Fibroblast of villous mesenchyme (primary cell): Measurements from ENCODE around the gene GEMIN7. TPM values are rescaled to one million over a fixed set of nuclear protein-coding genes. Genes with fewer than 3 reads are reported as not detected.

Experiments
- DNase-seq: peaks from one replicate; pipeline ENCODE4 v3.0.0-alpha.2; 2010; ENCODE audit warnings: low read depth
- H3K4me3 ChIP-seq: 2 replicates; pipeline ENCODE4 v1.5.1; 2011; ENCODE audit warnings: low read depth, mild to moderate bottlenecking, low read length
- total RNA-seq: library from RNA; depleted of rRNA; stranded (reverse); fragments of >200 nt; gene quantifications from 2 replicates; pipeline ENCODE4 v1.2.3, GENCODE V29; 2012
- TF ChIP-seq, protein P1 (sequence below): IDR thresholded peaks from 2 replicates; pipeline ENCODE4 v1.5.1; 2012; ENCODE audit warnings: low read depth, mild to moderate bottlenecking, low read length; ENCODE audit not compliant: insufficient read depth

GEMIN7 gene
- total RNA-seq, 1 donor: 16.0 TPM

DNA sequence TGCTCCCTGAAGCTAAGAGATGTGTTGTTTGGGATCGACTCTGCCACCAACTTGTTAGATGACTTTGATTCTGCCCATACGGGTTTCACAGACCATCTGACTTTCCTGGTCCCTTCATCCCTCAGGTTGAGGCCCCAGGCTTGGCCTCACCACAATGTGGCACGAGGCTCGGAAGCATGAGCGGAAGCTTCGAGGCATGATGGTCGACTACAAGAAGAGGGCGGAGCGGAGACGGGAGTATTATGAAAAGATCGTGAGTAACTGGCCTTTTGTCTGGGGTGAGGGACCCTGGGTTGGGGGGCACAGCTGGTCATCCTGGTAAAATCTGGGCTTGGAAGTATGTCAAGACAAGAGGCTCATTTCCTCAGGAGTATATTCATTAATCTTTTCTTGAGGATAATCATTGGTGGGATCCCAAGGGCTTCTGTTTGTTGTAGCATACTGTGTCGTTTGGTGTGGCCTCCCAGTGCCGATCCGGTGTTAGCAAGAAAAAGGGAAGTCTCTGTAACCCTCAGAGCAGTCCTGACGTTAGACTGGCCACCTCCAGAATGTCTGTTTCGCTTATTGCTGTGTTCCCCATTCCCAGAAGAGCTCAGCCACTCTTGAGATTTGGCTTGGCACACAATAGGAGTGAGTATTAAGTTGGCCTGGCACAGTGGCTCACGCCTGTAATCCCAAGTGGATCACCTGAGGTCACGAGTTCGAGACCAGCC lies 38.8 kb upstream of the GEMIN7 start:
- H3K4me3 ChIP-seq: peak overlapping the region; percentile 96
- DNase-seq: no peak
- TF ChIP-seq, protein P1, sequence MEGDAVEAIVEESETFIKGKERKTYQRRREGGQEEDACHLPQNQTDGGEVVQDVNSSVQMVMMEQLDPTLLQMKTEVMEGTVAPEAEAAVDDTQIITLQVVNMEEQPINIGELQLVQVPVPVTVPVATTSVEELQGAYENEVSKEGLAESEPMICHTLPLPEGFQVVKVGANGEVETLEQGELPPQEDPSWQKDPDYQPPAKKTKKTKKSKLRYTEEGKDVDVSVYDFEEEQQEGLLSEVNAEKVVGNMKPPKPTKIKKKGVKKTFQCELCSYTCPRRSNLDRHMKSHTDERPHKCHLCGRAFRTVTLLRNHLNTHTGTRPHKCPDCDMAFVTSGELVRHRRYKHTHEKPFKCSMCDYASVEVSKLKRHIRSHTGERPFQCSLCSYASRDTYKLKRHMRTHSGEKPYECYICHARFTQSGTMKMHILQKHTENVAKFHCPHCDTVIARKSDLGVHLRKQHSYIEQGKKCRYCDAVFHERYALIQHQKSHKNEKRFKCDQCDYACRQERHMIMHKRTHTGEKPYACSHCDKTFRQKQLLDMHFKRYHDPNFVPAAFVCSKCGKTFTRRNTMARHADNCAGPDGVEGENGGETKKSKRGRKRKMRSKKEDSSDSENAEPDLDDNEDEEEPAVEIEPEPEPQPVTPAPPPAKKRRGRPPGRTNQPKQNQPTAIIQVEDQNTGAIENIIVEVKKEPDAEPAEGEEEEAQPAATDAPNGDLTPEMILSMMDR: no peak

DNA sequence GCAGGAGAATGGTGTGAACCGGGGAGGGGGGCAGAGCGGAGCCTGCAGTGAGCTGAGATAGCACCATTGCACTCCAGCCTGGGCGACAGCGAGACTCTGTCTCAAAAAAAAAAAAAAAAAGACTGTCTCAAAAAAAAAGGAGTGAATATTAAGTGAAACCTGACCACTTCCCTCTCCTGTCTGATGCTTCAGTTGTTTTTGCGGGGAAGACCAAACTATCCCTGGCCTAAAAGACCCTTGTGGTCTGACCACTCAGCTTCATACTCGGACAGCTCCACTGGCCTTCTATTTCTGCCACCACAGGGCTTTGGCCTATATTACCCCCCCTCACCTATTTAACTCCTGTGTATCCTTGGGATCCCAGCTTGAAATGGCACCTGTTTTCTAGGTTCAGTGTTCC lies 37.9 kb upstream of the GEMIN7 start:
- DNase-seq: no peak
- TF ChIP-seq, protein P1: no peak
- no peak overlapping the region for H3K4me3 ChIP-seq

DNA sequence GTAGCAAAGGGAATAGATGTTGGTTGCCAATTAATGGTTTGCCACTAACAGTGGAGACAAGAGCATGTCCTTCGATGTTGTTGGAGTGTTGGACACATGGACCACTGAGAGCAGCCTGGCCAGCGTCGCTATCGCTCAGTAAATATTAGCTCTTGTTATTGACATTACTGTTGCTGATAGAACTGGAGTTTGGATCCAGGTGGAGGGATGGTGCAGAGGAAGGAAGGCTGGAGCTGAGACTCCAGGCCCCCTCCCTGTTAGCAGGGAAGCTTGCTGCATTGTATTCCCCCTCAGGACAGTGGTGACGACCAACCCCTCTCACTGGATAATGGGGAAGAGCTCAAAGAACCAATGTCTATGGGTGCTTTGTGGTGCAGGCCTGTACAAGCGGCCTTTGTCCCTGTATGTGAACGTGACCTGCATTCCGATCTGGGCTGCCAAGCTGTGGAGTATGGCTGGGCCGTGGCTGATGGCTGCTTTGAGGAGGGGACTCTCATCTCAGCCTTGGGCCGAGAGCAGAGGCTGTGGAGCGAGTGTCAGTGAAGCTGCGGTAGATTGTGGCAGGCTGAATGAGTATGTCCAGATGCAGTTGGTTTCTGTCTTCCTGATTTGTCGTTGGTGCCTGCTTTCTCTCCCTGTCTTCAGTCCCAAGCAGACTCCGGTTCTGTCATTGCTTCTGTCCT lies 33.2 kb upstream of the GEMIN7 start:
- TF ChIP-seq, protein P1: no peak
- no peak for DNase-seq
- no peak overlapping the region for H3K4me3 ChIP-seq

DNA sequence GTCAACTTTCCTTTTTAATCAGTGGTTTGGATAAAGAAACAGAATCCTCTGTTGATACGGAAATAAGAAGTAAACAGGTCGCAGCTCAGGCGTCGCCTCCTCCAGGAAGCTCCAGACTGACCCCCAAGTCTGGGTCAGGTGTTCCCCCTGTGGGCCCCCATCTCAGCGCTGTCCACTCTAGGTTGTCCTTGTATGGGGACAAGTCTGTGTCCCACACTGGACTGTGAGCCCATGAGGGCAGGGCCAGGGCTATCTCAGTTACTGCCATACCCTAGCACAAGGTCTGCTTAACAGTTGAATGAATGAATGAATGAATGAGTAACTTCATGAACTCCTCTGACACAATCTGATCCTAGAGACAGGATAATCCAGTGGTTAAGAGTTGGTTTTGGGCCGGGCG lies 32.7 kb upstream of the GEMIN7 start:
- TF ChIP-seq, protein P1: no peak
- no peak overlapping the region for H3K4me3 ChIP-seq
- DNase-seq: no peak

DNA sequence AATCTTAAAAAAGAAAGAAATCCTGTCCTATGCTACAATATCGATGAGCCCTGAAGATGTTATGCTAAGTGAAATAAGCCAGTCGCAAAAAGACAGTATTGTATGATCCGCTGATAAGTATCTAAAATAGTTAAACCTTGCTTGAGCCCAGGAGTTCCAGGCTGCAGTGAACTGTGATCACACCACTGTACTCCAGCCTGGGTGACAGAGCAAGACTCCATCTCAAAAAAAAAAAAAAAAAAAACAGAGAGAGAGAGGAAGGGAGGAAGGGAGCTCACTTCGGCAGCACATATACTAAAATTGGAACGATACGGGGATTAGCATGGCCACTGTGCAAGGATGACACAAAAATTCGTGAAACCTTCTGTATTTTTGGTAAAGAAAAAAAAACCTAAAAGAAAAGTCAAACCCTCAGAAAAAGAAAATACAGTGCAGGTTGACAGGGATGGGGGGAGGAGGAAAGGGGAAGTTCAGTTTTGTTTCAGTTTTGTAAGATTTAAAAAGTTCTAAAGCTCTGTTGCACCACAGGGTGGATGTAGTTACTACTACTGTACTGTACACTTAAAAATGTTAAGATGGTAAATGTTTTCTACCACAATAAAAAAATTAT lies 31.8 kb upstream of the GEMIN7 start:
- DNase-seq: no peak
- TF ChIP-seq, protein P1: no peak

DNA sequence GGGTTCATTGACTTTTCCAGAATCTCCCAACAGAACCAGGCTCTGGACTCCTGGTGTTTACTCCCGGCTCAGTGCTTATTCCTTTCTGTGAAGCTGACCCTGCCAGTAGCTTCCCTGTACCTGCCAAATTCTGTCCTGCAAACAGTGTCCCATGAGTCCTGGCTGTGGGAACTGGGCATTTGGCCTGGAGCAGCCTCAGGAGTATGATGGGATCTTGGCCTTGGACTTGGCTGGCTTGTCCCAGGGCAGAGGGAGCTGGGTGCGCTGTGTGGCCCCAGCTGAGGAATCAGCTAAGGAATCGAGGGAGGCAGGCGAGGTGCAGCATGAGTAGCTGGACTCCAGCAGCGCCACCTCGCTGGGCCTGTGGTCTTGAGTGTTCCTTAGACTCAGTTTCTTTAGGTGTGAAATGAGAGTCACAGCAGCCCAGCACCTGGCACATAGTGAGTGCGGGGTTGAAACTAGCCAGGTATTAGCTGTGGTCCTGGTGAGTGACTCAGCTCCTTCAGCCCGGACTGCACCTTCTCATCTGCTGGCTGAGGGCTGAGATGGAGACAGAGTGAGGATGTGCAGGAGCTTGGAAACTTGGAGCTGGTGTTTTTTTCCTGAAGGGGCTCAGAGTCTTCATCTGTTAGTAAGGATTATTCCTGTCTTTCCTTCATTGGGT lies 29.9 kb upstream of the GEMIN7 start:
- H3K4me3 ChIP-seq: no peak overlapping the region
- DNase-seq: no peak

More for the DNA sequence above, 31.8 kb upstream of the GEMIN7 start:
- no peak overlapping the region for H3K4me3 ChIP-seq

More for the DNA sequence above, 29.9 kb upstream of the GEMIN7 start:
- TF ChIP-seq, protein P1: no peak
